ENCODE data around the gene SNAP47.

DNA sequence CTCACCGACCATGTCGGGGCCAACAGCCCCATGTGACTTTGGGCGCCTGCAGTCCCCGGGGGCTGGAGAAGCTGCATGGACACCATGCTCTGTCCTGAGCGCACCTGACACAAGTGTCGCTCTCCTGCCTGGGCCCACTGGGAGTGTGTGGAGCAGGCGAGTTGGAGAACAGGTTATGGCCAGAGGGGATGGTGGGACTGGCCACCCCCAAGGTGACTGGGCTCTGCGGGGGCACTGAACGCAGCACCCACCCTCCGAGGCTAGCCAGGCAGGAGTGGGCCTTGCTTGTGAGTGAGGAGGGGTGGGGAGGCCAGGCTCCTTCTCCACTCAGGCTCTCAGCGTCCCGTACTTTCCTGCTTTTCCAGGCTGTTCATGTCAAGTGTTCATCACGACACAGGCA is 35.6 kb downstream of the SNAP47 start:
- TF ChIP-seq POLR2AphosphoS5 (IDR thresholded peaks at IDR 0.05; ENCODE audit: insufficient read depth, low read depth, low read length) (no peak), JUN (IDR thresholded peaks at IDR 0.05; ENCODE audit: borderline replicate concordance, insufficient read depth, insufficient read length, low read depth) (no peak), POLR2A (IDR thresholded peaks at IDR 0.05; ENCODE audit: low read depth, low read length) (no peak)

Measured in endothelial cell of umbilical vein (primary cell).